Fibroblast of the aortic adventitia (primary cell): ENCODE data around the gene KLHL6. TPM values are rescaled to one million over a fixed set of nuclear protein-coding genes. Genes with fewer than 3 reads are reported as not detected.
"Not testable (repeated sequence)": the region's sequence is repeated elsewhere in the genome, so short reads cannot be mapped to it uniquely, and the experiment has no call there.

Source experiments
- DNase-seq: peaks from one replicate; pipeline ENCODE4 v3.0.0-alpha.2; 2010; ENCODE audit warnings: low read depth
- H3K4me3 ChIP-seq: 2 replicates; pipeline ENCODE4 v1.5.1; 2011; ENCODE audit warnings: low read depth, mild to moderate bottlenecking, control low read depth, low read length, moderate library complexity
- CTCF ChIP-seq: IDR thresholded peaks from 2 replicates; pipeline ENCODE4 v1.5.1; 2011; ENCODE audit warnings: mild to moderate bottlenecking, low read length, control low read depth, inconsistent platforms; ENCODE audit not compliant: insufficient read depth
- total RNA-seq: library from RNA; depleted of rRNA; stranded (reverse); fragments of >200 nt; gene quantifications from 2 replicates; pipeline ENCODE4 v1.2.3, GENCODE V29; 2012; ENCODE audit warnings: low replicate concordance

KLHL6 gene
- total RNA-seq, 1 donor = not detected

GRCh38 chr3:183466575-183466974, 88.9 kb downstream of the KLHL6 start:
- no peak for TF ChIP-seq CTCF
- no peak overlapping the region for H3K4me3 ChIP-seq
- no peak for DNase-seq

GRCh38 chr3:183465710-183466109, 89.8 kb downstream of the KLHL6 start:
- not testable (repeated sequence) for DNase-seq, H3K4me3 ChIP-seq

GRCh38 chr3:183464480-183464879, 91.0 kb downstream of the KLHL6 start:
- no peak for DNase-seq
- TF ChIP-seq CTCF = no peak
- H3K4me3 ChIP-seq = no peak overlapping the region

GRCh38 chr3:183460081-183461055, 95.1 kb downstream of the KLHL6 start:
- TF ChIP-seq CTCF = no peak
- no peak for DNase-seq
- no peak overlapping the region for H3K4me3 ChIP-seq

- H3K4me3 ChIP-seq = no peak overlapping the region
- no peak for TF ChIP-seq CTCF
- DNase-seq = peak; percentile 10
These were observed 100.4 kb downstream of the KLHL6 start for GRCh38 chr3:183455089-183455488.

GRCh38 chr3:183454064-183454463, 101.4 kb downstream of the KLHL6 start:
- no peak for TF ChIP-seq CTCF
- no peak overlapping the region for H3K4me3 ChIP-seq
- DNase-seq = no peak

GRCh38 chr3:183449791-183450190, 105.7 kb downstream of the KLHL6 start:
- no peak overlapping the region for H3K4me3 ChIP-seq
- no peak for TF ChIP-seq CTCF
- DNase-seq = no peak
